Placental pericyte (primary cell): Measurements from ENCODE around the gene APOC4. TPM values are rescaled to one million over a fixed set of nuclear protein-coding genes. Genes with fewer than 3 reads are reported as not detected.

Experiments
- total RNA-seq: library from RNA; depleted of rRNA; stranded (reverse); fragments of >200 nt; gene quantifications from 2 replicates; pipeline ENCODE4 v1.2.3, GENCODE V29; 2012

Gene APOC4
- not detected in 2 replicates for total RNA-seq

GRCh38 chr19:44942067-44942571 is at the start of gene APOC4:
Gene APOC4, plus strand, starts transcription at chr19:44942237. Its CDS starts 41 bp downstream, at chr19:44942278.

GRCh38 chr19:44905437-44906160 is 36.4 kb upstream of the APOC4 start, which contains the start of gene APOE:
Gene APOE, plus strand, starts transcription at chr19:44905796. Its CDS starts 829 bp downstream, at chr19:44906625.

DNA sequence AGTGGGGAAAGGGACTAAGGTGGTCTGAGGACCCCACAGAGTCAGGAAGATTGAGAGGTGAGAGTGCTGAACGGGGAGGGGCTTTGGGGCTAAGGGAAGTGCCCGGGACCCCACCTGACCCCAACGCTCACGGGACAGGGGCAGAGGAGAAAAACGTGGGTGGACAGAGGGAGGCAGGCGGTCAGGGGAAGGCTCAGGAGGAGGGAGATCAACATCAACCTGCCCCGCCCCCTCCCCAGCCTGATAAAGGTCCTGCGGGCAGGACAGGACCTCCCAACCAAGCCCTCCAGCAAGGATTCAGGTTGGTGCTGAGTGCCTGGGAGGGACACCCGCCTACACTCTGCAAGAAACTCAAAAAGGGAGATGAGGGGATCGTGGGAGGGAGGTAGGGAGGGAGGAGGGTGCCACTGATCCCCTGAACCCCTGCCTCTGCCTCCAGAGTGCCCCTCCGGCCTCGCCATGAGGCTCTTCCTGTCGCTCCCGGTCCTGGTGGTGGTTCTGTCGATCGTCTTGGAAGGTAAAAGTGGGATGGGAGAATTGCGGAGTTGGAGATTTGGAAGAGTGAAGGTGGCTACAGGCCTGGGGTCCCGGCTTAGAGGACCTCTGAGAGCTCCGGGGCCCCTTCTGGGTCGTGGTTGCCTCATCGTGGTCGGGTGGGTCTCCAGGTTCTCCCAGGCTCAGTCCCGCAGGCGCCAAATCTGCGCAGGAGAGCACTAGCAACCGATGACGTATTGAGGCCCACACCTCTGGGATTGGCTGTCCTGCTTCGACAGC is 27.4 kb upstream of the APOC4 start, which contains the start of gene APOC1:
APOC1 (plus strand) TSS at position 176 of the 774 bp plus-strand sequence; CDS start at position 460, 284 bp downstream.

GRCh38 chr19:44954649-44955504 is 12.8 kb downstream of the APOC4 start, which contains the start of gene CLPTM1:
Gene CLPTM1, plus strand, starts transcription at chr19:44955380. Its CDS starts 16 bp downstream, at chr19:44955396.

Other genes with a start within 250 kb of the APOC4 start
- under 0.01 TPM in 1 of 2 replicates, not detected in the other for gene CEACAM16, start 243.1 kb upstream of the APOC4 start, total RNA-seq
- gene BCL3, start 193.5 kb upstream of the APOC4 start, total RNA-seq, result 15.3 TPM in 2 replicates
- gene CBLC, start 164.3 kb upstream of the APOC4 start, total RNA-seq, result 0.57 TPM in 1 of 2 replicates, not detected in the other
- 6.1 and 7.4 TPM in 2 replicates for gene BCAM, start 133.1 kb upstream of the APOC4 start, total RNA-seq
- 127 and 152 TPM in 2 replicates for gene NECTIN2, start 95.9 kb upstream of the APOC4 start, total RNA-seq
- gene TOMM40, start 51.0 kb upstream of the APOC4 start, total RNA-seq, result 65.9 and 144 TPM in 2 replicates
- gene APOE, start 36.4 kb upstream of the APOC4 start, total RNA-seq, result 5.9 and 18.4 TPM in 2 replicates
- gene APOC1, start 27.6 kb upstream of the APOC4 start, total RNA-seq, result 0.57 and 4.4 TPM in 2 replicates
- gene APOC2, start 3.8 kb downstream of the APOC4 start, total RNA-seq, result not detected in 2 replicates
- 56.9 and 71.7 TPM in 2 replicates for gene CLPTM1, start 13.1 kb downstream of the APOC4 start, total RNA-seq
- gene RELB, start 59.2 kb downstream of the APOC4 start, total RNA-seq, result 18.9 and 27.4 TPM in 2 replicates
- 27.1 and 30.1 TPM in 2 replicates for gene CLASRP, start 96.8 kb downstream of the APOC4 start, total RNA-seq
- 0.57 TPM in 1 of 2 replicates, not detected in the other for gene ZNF296, start 134.2 kb downstream of the APOC4 start, total RNA-seq
- 15.1 and 34.5 TPM in 2 replicates for gene GEMIN7, start 137.0 kb downstream of the APOC4 start, total RNA-seq
- gene PPP1R37, start 150.9 kb downstream of the APOC4 start, total RNA-seq, result 40.3 and 47.5 TPM in 2 replicates
- under 0.01 and 0.29 TPM in 2 replicates for gene NKPD1, start 218.7 kb downstream of the APOC4 start, total RNA-seq
- gene TRAPPC6A, start 236.0 kb downstream of the APOC4 start, total RNA-seq, result 1.3 and 12.3 TPM in 2 replicates
- 6.7 and 11.6 TPM in 2 replicates for gene BLOC1S3, start 236.5 kb downstream of the APOC4 start, total RNA-seq